GM21447 (cell line): ENCODE results near the gene RELN.
"Not testable (repeated sequence)": the region's sequence is repeated elsewhere in the genome, so short reads cannot be mapped to it uniquely, and the experiment has no call there.

Source experiments
- ATAC-seq: cut with Tn5 transposase; IDR thresholded peaks from one replicate; pipeline ENCODE4 v1.9.1; 2021; ENCODE audit not compliant: unreplicated experiment

The RELN gene

GRCh38 chr7:103989200-103989784, at the start of gene RELN:
Gene RELN (minus strand): TSS chr7:103989658. CDS start chr7:103989356, 302 bp downstream.
- no peak for ATAC-seq

DNA sequence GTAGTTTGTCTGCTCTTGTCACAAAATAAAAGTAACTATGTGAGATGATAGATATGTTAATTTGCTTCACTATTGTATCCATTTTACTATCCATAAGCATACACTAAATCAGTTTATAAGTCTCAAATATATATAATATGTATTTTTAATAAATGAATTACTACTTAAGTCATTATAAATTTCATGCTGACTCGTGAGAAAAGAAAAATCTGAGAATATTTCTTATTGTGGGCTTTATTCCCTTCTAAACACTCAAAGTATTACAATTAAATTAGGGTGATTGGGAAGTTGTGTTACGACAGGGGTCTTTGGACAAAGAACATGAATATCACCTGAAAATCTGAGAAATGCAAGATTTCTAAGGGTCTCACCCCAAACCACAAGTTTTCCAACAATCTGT, 48.7 kb upstream of the RELN start:
- ATAC-seq = no peak

- ATAC-seq = not testable (repeated sequence)
Observed at GRCh38 chr7:104036889-104037288, 47.4 kb upstream of the RELN start.

DNA sequence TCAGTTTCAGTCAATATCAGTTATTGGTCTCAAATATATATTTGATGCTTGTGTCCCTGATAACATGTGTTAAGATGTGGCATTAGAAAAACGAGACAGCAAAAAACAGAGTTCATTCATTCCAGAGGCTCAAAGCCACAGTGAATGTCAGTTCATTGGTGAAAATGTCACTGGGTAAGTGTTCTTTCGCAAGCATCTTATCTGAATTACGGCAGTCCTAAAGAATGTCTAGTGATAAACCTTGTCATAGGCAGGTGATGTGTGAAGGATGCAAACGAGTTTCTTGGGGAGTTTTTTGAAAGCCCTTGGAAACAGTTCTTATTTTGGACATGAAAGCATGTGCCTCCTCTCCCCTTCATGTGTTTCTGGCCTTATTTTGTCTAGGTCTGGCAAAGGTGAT, 45.9 kb upstream of the RELN start:
- no peak for ATAC-seq

- no peak for ATAC-seq
Observed at GRCh38 chr7:104034679-104035078, 45.2 kb upstream of the RELN start.

DNA sequence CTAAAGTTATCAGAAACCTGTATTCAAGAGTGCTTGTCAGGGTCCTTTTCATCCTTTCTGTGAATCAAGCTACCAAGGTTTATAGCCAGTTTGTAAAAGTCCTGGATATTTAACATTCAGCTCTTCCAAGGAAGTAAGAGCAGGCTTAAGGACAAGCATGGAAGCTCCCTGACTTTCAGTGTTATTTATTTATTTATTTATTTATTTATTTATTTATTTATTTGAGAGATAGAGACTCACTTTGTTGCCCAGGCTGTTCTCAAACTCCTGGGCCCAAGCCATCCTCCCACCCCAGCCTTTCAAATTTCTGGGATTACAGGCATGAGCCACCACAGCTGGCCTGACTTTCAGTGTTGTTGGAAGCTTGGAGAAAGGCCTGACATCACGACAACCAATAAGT, 44.4 kb upstream of the RELN start:
- ATAC-seq = no peak

DNA sequence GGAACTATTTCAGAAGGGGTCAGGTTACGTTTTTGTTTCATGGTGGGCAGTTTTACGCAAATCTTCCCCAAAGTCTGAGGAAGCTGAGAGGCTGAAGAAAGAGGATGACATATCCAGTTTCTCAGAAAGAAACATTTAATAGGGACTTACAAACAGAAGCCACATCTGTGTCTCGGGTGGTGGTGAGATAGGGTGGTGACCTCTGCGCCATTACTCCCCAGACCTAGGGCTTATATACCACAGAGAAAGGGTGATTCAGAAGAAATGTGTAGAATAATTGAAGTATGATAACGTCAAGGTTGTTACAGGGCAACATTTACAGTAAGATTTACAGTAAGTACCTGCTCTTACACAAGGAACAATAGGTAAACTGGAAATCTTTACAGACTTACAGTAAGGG, 43.0 kb upstream of the RELN start:
- ATAC-seq = no peak

DNA sequence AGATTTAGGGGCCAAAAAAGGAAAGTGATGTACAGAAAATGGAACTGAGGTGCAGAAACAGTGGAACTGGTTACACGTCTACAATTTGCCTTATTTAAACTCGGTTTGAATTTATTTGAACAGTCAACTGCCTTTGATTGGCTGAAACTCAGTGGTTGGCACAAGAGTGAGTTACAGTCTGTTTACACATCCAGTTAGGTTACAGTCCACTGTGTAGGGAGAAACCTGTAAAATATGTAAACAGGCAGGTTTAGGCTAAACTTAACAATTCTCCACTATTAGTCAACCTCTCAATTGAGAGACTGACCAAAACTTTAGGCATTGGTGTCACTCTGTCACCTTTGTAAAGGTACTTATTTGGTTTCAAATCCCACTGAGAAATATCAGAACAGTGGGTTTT, 40.3 kb upstream of the RELN start:
- ATAC-seq = no peak

DNA sequence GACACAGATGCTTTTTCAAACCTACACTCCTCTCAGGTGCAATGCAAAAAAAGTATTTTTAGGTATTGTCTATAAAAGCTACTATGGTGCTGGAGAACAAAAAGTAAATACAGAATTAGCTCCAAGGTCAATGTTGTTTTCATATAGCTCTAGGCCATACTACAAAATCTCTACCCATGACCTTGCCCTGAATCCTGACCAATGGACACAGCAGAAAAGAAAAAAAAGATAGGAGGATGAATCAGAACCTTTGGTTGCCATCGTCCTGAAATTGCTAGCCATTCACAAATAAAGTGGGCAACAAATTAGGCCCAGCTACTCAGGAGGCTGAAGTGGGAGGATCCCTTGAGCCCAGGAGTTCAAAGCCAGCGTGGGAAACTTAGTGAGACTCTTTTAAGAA, 35.2 kb upstream of the RELN start:
- no peak for ATAC-seq

DNA sequence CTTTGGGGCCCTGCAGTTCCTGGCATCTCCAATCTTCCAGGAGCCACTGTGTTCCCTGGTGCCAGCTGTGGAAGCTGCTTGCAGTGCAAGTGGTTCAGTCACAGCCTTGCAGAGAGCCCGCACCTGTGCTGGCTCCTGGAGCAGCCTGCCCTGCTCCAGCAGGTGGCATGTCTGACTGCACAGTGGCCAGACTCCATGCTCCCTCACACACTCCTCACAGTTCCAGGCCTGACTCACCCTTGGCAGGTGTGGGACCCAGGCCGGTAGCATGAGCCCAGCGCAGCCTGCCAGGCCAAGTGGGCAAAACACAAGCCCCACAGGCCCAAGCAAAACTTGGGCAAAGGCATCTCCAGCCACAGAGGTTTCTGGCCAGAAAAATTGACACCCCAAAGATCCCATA, 33.6 kb upstream of the RELN start:
- no peak for ATAC-seq

DNA sequence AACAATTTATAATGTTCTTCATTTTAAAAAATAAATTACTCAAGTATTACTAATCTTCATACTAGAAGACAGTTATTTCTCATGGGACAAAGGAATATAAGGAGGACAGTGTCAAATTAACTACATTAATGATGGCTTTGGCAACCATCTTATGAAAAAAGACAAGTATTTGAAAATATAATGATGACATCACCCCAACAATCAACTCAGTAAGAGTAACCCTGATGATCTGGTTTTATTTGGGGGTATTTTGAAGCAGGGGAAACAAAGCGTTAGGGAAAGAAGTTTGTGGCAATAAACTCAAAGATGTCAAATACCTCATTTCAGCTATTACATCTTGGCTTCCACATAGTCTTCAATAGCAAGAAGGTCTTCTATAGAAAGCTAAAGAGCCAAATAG, 29.0 kb upstream of the RELN start:
- ATAC-seq = no peak

DNA sequence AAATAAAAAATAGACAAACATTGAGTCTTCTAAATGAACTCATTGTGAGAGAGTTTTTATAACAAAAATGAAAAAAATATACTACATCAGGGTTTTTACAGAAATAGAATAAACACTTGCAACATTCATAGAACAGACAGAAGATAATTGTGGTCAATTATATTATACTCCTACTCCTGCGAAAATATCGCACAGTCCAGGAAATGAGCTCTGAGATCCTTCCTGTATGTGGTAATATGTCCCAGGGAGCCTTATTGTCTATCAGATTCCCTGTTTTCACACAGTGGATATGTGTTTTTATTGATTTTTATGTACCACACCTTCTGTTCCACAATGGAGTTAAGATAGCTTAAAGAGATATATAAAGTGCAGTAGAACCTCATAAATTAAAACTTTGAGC, 27.5 kb upstream of the RELN start:
- no peak for ATAC-seq

DNA sequence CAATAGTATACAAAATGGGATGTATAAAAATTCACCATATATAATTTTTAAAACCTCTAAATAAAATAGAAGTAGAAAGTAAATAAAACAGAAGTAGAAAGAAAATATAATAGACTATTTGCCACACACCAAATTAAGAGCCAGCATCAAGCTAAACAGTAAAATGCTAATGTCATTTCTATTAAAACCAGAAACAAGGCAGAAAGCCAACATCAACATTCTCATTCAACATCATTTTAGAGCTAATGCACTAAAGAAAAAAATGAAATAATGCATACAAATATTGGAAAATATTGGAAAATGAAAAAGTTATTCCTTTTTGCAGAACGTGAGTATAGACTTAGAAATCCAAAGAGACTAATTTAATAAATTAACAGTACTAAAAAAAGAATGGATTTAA, 23.4 kb upstream of the RELN start:
- ATAC-seq = no peak

DNA sequence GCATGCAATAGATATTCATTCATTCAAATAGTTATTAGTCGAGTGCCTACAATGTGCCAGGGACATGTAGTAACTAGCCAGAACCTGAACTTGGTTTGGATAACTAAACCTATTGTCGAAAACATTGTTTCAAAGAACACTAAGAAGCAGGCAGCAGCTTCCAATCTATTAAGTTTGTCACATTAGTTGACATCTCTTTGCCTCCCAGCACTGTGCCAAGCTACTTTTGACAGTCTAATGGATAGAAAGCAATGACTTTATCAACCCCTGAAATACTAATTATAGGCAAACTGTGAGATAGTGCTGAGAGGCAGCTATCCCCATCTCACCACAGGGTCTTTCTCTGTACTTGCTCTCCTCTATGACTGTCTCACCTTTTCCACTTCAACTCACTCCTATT, 22.4 kb upstream of the RELN start:
- no peak for ATAC-seq

GRCh38 chr7:104010052-104010909, 20.8 kb upstream of the RELN start:
- no peak for ATAC-seq

- ATAC-seq = no peak
Observed at GRCh38 chr7:104008107-104008506, 18.6 kb upstream of the RELN start.

- no peak for ATAC-seq
Observed at GRCh38 chr7:104007614-104008013, 18.2 kb upstream of the RELN start.

- ATAC-seq = no peak
Observed at GRCh38 chr7:104005197-104005596, 15.7 kb upstream of the RELN start.

GRCh38 chr7:103996639-103997038, 7.2 kb upstream of the RELN start:
- ATAC-seq = peak; percentile 84

DNA sequence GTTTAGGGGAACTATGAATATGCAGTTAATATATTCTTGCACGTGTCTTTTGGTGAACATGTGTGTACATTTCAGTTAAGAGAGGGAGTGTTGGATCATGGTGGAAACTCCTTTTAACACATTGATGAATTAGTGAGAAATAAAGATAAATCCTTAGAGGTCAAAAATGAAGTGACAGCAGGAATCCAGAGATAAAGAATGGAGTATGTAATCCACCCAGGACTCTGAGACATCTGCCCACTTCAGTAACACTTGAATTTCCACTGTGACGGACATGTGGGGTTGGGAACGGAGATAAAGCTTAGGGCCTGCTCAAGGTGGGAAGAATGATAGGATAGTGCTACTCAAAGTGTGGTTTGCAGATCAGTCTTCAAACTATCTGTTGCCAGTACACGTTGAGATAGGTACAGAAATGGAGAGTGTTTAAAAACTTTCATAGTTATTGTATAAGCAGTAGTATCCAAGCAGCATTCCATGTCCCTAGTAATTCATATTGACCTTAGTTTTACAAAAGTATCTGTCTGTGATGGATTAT, 6.6 kb upstream of the RELN start:
- no peak for ATAC-seq

GRCh38 chr7:103995554-103995953, 6.1 kb upstream of the RELN start:
- ATAC-seq = no peak

GRCh38 chr7:103993551-103993950, 4.1 kb upstream of the RELN start:
- ATAC-seq = no peak
